Stomach (tissue), 4 donors: ENCODE measurements around the gene NUTM2E.
"Not testable (repeated sequence)": the region's sequence is repeated elsewhere in the genome, so short reads cannot be mapped to it uniquely, and the experiment has no call there.

Experiments used
- POLR2A ChIP-seq, 4 donors: fragments of 450-650 bp; IDR thresholded peaks; one replicate each; pipeline ENCODE4 v1.6.1; 2016; ENCODE audit warnings: antibody characterized with exemption in 4 of 4, control low read depth in 2 of 4, mild to moderate bottlenecking in 1 of 4, moderate library complexity in 1 of 4
- POLR2AphosphoS5 ChIP-seq, 3 donors: sonication (generic); formaldehyde crosslinking; IDR thresholded peaks; one replicate each; pipeline ENCODE4 v1.6.1; 2016; ENCODE audit warnings: antibody characterized with exemption in 3 of 3
- TF ChIP-seq, protein P1 (sequence below), 7 experiments: fragments of 450-650 bp in 4 of 7; fragments of 200-600 bp in 3 of 7; sonication (generic) in 3 of 7; IDR thresholded peaks; one replicate each; pipeline ENCODE4 v1.5.1; 2016 to 2019; ENCODE audit warnings: antibody characterized with exemption in 7 of 7, control low read depth in 2 of 7, mild to moderate bottlenecking in 1 of 7

DNA sequence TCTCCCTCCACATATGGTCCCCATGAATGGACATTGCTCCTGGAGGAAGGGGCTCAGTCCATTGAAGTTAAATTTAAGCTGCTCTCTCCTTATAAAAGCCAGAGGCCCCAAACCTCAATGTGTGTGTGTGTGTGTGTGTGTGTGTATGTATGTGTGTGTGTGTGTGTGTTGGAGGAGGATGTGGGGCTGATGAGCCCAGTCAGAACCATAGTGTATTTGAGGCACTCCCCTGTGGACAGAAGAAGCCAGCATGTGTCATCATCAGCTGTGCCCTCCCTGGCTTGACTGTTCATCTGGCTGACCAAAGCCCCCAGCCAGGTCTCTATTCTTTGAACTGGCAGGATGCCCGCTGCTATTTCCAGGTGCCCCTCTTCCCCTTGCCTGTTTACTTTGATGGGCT lies 35.7 kb downstream of the NUTM2E start:
- TF ChIP-seq POLR2A, POLR2AphosphoS5 (IDR thresholded peaks at IDR 0.05): not testable (repeated sequence)
- TF ChIP-seq, protein P1, sequence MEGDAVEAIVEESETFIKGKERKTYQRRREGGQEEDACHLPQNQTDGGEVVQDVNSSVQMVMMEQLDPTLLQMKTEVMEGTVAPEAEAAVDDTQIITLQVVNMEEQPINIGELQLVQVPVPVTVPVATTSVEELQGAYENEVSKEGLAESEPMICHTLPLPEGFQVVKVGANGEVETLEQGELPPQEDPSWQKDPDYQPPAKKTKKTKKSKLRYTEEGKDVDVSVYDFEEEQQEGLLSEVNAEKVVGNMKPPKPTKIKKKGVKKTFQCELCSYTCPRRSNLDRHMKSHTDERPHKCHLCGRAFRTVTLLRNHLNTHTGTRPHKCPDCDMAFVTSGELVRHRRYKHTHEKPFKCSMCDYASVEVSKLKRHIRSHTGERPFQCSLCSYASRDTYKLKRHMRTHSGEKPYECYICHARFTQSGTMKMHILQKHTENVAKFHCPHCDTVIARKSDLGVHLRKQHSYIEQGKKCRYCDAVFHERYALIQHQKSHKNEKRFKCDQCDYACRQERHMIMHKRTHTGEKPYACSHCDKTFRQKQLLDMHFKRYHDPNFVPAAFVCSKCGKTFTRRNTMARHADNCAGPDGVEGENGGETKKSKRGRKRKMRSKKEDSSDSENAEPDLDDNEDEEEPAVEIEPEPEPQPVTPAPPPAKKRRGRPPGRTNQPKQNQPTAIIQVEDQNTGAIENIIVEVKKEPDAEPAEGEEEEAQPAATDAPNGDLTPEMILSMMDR (IDR thresholded peaks at IDR 0.05) = not testable (repeated sequence)
